ENCODE data around the gene ELN.

Gene ELN

GRCh38 chr7:74025730-74026129 lies 2.2 kb upstream of the ELN start:
- TF ChIP-seq, protein P1, sequence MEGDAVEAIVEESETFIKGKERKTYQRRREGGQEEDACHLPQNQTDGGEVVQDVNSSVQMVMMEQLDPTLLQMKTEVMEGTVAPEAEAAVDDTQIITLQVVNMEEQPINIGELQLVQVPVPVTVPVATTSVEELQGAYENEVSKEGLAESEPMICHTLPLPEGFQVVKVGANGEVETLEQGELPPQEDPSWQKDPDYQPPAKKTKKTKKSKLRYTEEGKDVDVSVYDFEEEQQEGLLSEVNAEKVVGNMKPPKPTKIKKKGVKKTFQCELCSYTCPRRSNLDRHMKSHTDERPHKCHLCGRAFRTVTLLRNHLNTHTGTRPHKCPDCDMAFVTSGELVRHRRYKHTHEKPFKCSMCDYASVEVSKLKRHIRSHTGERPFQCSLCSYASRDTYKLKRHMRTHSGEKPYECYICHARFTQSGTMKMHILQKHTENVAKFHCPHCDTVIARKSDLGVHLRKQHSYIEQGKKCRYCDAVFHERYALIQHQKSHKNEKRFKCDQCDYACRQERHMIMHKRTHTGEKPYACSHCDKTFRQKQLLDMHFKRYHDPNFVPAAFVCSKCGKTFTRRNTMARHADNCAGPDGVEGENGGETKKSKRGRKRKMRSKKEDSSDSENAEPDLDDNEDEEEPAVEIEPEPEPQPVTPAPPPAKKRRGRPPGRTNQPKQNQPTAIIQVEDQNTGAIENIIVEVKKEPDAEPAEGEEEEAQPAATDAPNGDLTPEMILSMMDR (IDR thresholded peaks at IDR 0.05; ENCODE audit: extremely low read depth, insufficient read depth, missing control alignments), result no peak
- in situ Hi-C loops (cut with MboI; ENCODE audit: low pct_unique_long_range_greater_than_20kb, low sequenced_read_pairs, unreplicated experiment), result no loop called here
- DNase-seq (ENCODE audit: low spot score), result no peak

GRCh38 chr7:74026406-74026902 lies 1.5 kb upstream of the ELN start:
- in situ Hi-C loops (cut with MboI; ENCODE audit: low pct_unique_long_range_greater_than_20kb, low sequenced_read_pairs, unreplicated experiment), result no loop called here
- TF ChIP-seq, protein P1 (IDR thresholded peaks at IDR 0.05; ENCODE audit: extremely low read depth, insufficient read depth, missing control alignments), result no peak
- no peak for DNase-seq (ENCODE audit: low spot score)

GRCh38 chr7:74026903-74027682 lies 880 bp upstream of the ELN start:
- in situ Hi-C loops (cut with MboI; ENCODE audit: low pct_unique_long_range_greater_than_20kb, low sequenced_read_pairs, unreplicated experiment), result no loop called here
- TF ChIP-seq, protein P1 (IDR thresholded peaks at IDR 0.05; ENCODE audit: extremely low read depth, insufficient read depth, missing control alignments), result peak; percentile 95
- DNase-seq (ENCODE audit: low spot score), result peak; percentile 88

- no peak for DNase-seq (ENCODE audit: low spot score)
- TF ChIP-seq, protein P1 (IDR thresholded peaks at IDR 0.05; ENCODE audit: extremely low read depth, insufficient read depth, missing control alignments), result no peak
- in situ Hi-C loops (cut with MboI; ENCODE audit: low pct_unique_long_range_greater_than_20kb, low sequenced_read_pairs, unreplicated experiment), result no loop called here
Measured at GRCh38 chr7:74028321-74028838, 407 bp downstream of the ELN start.

- in situ Hi-C loops (cut with MboI; ENCODE audit: low pct_unique_long_range_greater_than_20kb, low sequenced_read_pairs, unreplicated experiment), result no loop called here
- TF ChIP-seq, protein P1 (IDR thresholded peaks at IDR 0.05; ENCODE audit: extremely low read depth, insufficient read depth, missing control alignments), result no peak
- DNase-seq (ENCODE audit: low spot score), result no peak
Measured at GRCh38 chr7:74029089-74029785, 1.3 kb downstream of the ELN start.

DNA sequence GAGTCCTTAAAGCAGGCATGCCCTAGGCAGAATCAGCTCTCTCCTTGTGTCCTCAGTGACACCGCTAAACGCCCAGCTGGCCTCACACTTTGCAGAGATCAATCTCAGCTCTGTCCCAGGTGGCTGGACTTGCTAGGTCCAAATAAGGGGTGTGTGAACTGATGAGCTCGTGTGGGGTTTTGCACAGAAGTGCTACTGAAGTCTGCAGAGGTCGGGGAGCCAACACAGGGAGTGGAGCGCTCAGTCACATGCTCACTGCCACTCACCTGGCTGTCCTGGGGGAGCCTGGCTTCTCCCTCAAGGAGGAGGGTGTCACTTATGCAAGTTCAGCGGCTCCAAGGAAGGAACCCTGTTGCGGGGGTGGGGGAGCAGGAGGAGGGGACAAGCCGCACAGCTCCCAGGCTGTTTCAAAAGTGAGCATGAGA lies 2.0 kb downstream of the ELN start:
- TF ChIP-seq, protein P1 (IDR thresholded peaks at IDR 0.05; ENCODE audit: extremely low read depth, insufficient read depth, missing control alignments), result no peak
- DNase-seq (ENCODE audit: low spot score), result no peak
- in situ Hi-C loops (cut with MboI; ENCODE audit: low pct_unique_long_range_greater_than_20kb, low sequenced_read_pairs, unreplicated experiment), result no loop called here

Data from GM13977 (cell line).